Peyer's patch (tissue), 4 donors: Measurements from ENCODE around the gene CD70. TPM values are rescaled to one million over a fixed set of nuclear protein-coding genes. Genes with fewer than 3 reads are reported as not detected.
"Not testable (repeated sequence)": the region's sequence is repeated elsewhere in the genome, so short reads cannot be mapped to it uniquely, and the experiment has no call there.

Experiments used
- DNase-seq, 3 donors: peaks; one replicate each; pipeline ENCODE4 v3.0.0-alpha.2; 2017 to 2019
- H3K27ac ChIP-seq, 4 donors: fragments of 200-600 bp; sonication (generic); one replicate each; pipeline ENCODE4 v1.5.1; 2016 to 2019
- H3K27me3 ChIP-seq, 2 donors: fragments of 200-600 bp; sonication (generic); one replicate each; pipeline ENCODE4 v1.5.1; 2019
- H3K36me3 ChIP-seq, 3 donors: fragments of 200-600 bp; sonication (generic); one replicate each; pipeline ENCODE4 v1.5.1; 2016 to 2019
- H3K4me1 ChIP-seq, 4 donors: fragments of 200-600 bp; sonication (generic); one replicate each; pipeline ENCODE4 v1.5.1; 2016 to 2019
- H3K4me3 ChIP-seq, 4 donors: fragments of 200-600 bp; sonication (generic); 1 replicate in 3 of 4; 2 replicates in 1 of 4; pipeline ENCODE4 v1.5.1; 2016 to 2019; ENCODE audit warnings: mild to moderate bottlenecking in 1 of 4
- H3K9me3 ChIP-seq, 4 donors: fragments of 200-600 bp; sonication (generic); one replicate each; pipeline ENCODE4 v1.5.1; 2016 to 2019; ENCODE audit warnings: mild to moderate bottlenecking in 1 of 4
- CTCF ChIP-seq, 6 experiments: fragments of 450-650 bp in 4 of 6; fragments of 200-600 bp in 2 of 6; sonication (generic) in 1 of 6; IDR thresholded peaks; one replicate each; pipeline ENCODE4 v1.5.1; 2017 to 2019; ENCODE audit warnings: antibody characterized with exemption in 6 of 6, mild to moderate bottlenecking in 3 of 6, moderate library complexity in 1 of 6
- POLR2A ChIP-seq, 2 donors: fragments of 450-650 bp; IDR thresholded peaks; one replicate each; pipeline ENCODE4 v1.5.1; 2017; ENCODE audit warnings: antibody characterized with exemption in 2 of 2, mild to moderate bottlenecking in 2 of 2, moderate library complexity in 2 of 2
- total RNA-seq, 4 donors: library from RNA; depleted of rRNA; stranded (reverse); fragments of >200 nt; gene quantifications; one replicate each; pipeline ENCODE4 v1.1.0, GENCODE V29; 2016

Gene CD70
- total RNA-seq, 4 donors from 2014 or later, result not detected

GRCh38 chr19:6586056-6586455 is 4.9 kb downstream of the CD70 start:
- Histone ChIP-seq H3K27me3 (peaks cover 0 to 15% of the 10 kb centered on the region in 2 donors), H3K4me1 (peaks cover 0 to 14% (median 8%) of the 10 kb centered on the region in 4 donors), H3K36me3 (no peaks in the 10 kb centered on the region), H3K4me3 (no peak overlapping the region), H3K27ac (no peak overlapping the region), H3K9me3 (no peaks in the 10 kb centered on the region)
- DNase-seq, result no peak
- TF ChIP-seq CTCF (IDR thresholded peaks at IDR 0.05) (no peak), POLR2A (IDR thresholded peaks at IDR 0.05) (no peak)

DNA sequence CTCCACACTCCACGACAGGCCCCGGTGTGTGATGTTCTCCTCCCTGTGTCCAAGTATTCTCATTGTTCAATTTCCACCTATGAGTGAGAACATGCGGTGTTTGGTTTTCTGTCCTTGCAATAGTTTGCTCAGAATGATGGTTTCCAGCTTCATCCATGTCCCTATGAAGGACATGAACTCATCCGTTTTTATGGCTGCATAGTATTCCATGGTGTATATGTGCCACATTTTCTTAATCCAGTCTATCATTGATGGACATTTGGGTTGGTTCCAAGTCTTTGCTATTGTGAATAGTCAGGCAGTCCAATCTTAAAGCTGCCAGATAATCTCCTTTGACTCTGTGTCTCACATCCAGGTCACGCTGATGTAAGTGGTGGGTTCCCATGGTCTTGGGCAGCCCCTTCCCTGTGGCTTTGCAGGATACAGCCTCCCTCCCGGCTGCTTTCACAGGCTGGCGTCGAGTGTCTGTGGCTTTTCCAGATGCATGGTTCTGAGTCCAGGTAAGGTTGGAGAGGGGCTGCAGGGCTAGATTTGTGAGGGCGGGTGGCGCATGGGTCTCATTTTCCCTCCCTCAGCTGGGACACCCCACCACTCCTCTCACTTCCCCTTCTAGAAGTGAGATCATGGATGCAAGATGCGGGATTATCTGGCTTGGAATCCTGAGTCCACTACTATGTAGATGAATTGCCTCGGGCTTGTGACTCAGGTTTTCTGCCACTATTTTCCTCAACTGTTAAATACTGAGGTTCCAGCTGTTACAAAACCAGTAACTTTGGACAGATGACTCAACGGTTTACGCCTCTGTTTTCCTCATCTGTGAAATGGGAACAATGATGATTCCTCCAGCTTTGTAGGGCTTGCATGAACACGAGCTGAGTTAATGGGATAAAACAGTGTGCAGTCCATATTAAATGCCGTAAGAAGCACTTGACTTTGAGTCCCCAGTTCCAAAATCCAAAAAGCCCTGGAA is 8.2 kb downstream of the CD70 start:
- not testable (repeated sequence) for H3K36me3 ChIP-seq, H3K4me1 ChIP-seq, H3K27ac ChIP-seq, H3K9me3 ChIP-seq, H3K4me3 ChIP-seq, H3K27me3 ChIP-seq, DNase-seq

- no peaks in the 10 kb centered on the region for H3K27me3 ChIP-seq
- TF ChIP-seq POLR2A (IDR thresholded peaks at IDR 0.05), result no peak
- no peak for TF ChIP-seq CTCF (IDR thresholded peaks at IDR 0.05)
- no peak overlapping the region for H3K4me3 ChIP-seq
- no peak for DNase-seq
- no peaks in the 10 kb centered on the region for H3K36me3 ChIP-seq
- H3K4me1 ChIP-seq, result peaks cover 0 to 10% (median 0%) of the 10 kb centered on the region in 4 donors
- H3K9me3 ChIP-seq, result no peaks in the 10 kb centered on the region
- H3K27ac ChIP-seq, result no peak overlapping the region
These were observed 10.6 kb downstream of the CD70 start for GRCh38 chr19:6580313-6580712.

DNA sequence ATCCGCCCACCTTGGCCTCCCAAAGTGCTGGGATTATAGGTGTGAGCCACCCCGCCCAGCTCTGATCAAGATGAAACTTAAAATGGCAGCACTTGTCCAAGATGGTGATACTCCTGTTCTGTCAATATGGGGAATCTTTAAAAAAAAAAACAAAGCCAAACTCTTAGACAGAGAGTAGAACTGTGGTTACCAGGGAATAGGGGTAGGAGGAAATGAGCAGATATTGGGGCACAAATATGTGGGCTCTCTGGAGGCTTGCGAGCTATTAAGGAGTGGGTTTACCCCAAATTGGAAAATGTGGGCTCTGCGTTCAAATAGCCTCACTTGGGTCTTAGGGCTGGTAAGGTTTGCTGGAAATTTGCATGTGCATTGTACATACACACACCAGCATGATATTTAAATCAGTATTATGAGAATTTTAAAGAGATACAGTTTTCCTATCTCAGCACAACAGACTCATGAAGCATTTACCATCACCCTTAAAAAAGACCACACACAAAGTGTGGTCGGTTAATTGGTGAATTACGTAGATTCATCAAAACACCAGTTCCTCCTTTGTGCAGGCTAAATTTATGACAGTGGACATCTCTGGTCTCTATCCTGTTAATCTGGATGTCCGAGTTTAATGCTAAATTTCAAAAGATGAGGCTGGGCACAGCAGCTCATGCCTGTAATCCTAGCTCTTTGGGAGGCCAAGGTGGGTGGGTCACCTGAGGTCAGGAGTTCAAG is 11.3 kb downstream of the CD70 start:
- DNase-seq, result no peak
- Histone ChIP-seq H3K27ac (no peak overlapping the region), H3K4me1 (peaks cover 0 to 10% (median 0%) of the 10 kb centered on the region in 4 donors), H3K4me3 (no peak overlapping the region), H3K36me3 (no peaks in the 10 kb centered on the region), H3K9me3 (no peaks in the 10 kb centered on the region), H3K27me3 (no peaks in the 10 kb centered on the region)
- TF ChIP-seq CTCF (IDR thresholded peaks at IDR 0.05) (no peak), POLR2A (IDR thresholded peaks at IDR 0.05) (no peak)

DNA sequence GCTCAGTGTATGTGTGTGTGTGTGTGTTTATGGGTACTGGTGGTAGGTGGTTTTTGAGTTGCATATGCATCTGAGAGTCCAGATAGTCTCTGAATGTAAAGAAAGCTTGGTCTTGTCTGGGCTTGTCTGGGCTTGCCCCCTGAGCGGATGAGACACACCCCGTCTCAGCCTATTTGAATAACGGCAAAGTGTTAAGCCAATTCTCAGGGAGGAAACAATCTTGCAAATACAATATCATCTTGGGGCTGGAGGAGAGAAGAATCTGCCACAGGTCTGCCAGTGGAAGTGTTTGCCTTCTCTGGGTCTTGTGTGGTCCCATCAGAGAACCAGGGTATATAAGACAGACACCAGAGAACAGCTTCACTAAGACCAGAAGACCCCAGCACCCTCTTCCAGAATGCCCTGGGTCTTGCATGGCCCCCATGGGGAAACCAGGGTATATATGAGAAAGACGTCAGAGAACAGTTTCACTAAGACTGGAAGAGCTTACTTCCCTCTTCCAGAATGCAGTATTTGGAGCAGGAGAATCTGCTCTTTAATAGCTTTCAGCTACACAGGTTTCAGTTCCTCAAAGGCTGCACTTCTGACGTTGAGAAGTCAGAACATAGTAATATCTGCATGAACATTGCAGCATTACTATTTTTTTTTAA is 13.3 kb downstream of the CD70 start:
- H3K36me3 ChIP-seq, result no peaks in the 10 kb centered on the region
- H3K27me3 ChIP-seq, result no peaks in the 10 kb centered on the region
- no peak overlapping the region for H3K4me3 ChIP-seq
- DNase-seq, result peak in 1 of 3 donors; percentile 34
- TF ChIP-seq POLR2A (IDR thresholded peaks at IDR 0.05) (no peak), CTCF (IDR thresholded peaks at IDR 0.05) (no peak)
- H3K9me3 ChIP-seq, result no peaks in the 10 kb centered on the region
- peak overlapping the region in 3 of 4 donors; percentile 18 to 67 (median 37) for H3K27ac ChIP-seq
- peaks cover 0 to 10% (median 0%) of the 10 kb centered on the region in 4 donors for H3K4me1 ChIP-seq
